Measurements from ENCODE around the gene MYO19. TPM values are rescaled to one million over a fixed set of nuclear protein-coding genes. Genes with fewer than 3 reads are reported as not detected.

The MYO19 gene
- total and polyA plus RNA-seq, 2 of the 8 experiments (the other 6 are each of a cell fraction or from before 2014, with no cell fraction given) = 126 to 163 TPM

DNA sequence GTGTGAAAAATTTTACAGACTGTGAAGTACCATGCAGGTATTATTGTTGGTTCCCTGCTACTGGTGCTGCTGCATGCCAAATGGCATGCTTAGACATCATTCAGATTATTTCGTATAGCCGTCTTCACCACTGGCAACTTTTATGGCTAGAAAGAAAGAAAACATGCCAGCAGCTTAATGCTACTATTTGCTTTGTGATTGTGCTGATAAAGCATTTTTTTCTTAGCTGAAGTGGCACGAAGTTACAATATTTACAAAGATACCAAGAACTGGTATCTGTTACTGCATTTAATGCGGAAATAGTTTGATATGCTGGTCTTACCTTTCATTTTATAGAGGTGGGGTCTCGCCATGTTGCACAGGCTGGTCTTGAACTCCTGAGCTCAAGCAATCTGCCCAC is 40.0 kb downstream of the MYO19 start:
- no peak overlapping the region for H2AFZ ChIP-seq (ENCODE audit: low read length)
- H3K4me2 ChIP-seq (ENCODE audit: insufficient read depth in 1 of 2, low read depth in 2 of 2, low read length in 2 of 2) = no peak overlapping the region
- no peak overlapping the region for H2BK12ac ChIP-seq (ENCODE audit: low read depth, low read length)
- DNase-seq (ENCODE audit: low read depth in 1 of 2, low spot score in 2 of 2) (no peak), FAIRE-seq (no peak)
- no peak overlapping the region for H3K56ac ChIP-seq (replicated peaks; ENCODE audit: insufficient read length, low read depth, low read length)
- ChIA-PET POLR2A (ENCODE audit: partially characterized antibody) (interaction anchor here (1.0 to 12.5 kb wide), 4 partner anchors 9 to 98 kb away, joined by 3 to 205 read pairs (median 8); partner anchors contain the start of gene ZNHIT3), CTCF (ENCODE audit: partially characterized antibody) (interaction anchor here (0.6 to 1.2 kb wide), 3 partner anchors 11 to 1827 kb away, joined by 3 to 5 read pairs (median 3); no protein-coding TSS in a partner anchor)
- H3K9ac ChIP-seq (replicated peaks in 1 of 4; ENCODE audit: extremely low read depth in 1 of 4, low read depth in 3 of 4, low read length in 3 of 4) = no peak overlapping the region
- H4K8ac ChIP-seq (ENCODE audit: extremely low read depth, insufficient read depth, low read length) = no peak overlapping the region
- no peak overlapping the region for H3K14ac ChIP-seq (ENCODE audit: insufficient read length)
- H3K4me1 ChIP-seq (replicated peaks in 1 of 4; ENCODE audit: control insufficient read depth in 3 of 4, insufficient read depth in 4 of 4, low read length in 3 of 4) = no peaks in the 10 kb centered on the region
- H2BK5ac ChIP-seq (ENCODE audit: low read depth, low read length) = no peak overlapping the region
- H3K79me1 ChIP-seq (ENCODE audit: low read depth, low read length) = peaks cover 4% of the 10 kb centered on the region; the same call in 1 of the 2 replicates
- H3K18ac ChIP-seq (ENCODE audit: extremely low read depth, low read length) = no peak overlapping the region
- peaks cover 25 to 68% (median 48%) of the 10 kb centered on the region in 4 experiments for H3K36me3 ChIP-seq (ENCODE audit: control insufficient read depth in 2 of 4, insufficient read depth in 4 of 4, low read length in 3 of 4)
- no peak overlapping the region for H3K4ac ChIP-seq (replicated peaks; ENCODE audit: insufficient read length, low read depth, low read length)
- H2AK5ac ChIP-seq (ENCODE audit: low read depth, low read length) = no peak overlapping the region
- 89% methylated on average over 5 of the region's 5 CpGs; no CpG with 5 or more reads in 1 of the 2 experiments for WGBS, 2 experiments (ENCODE audit: extremely low coverage in 1 of 2, insufficient coverage in 1 of 2, insufficient read length in 1 of 2, insufficient replicate concordance in 2 of 2, low coverage in 1 of 2, low lambda C conversion rate in 2 of 2, missing lambda C conversion rate in 1 of 2)
- no peak overlapping the region for H2BK20ac ChIP-seq (ENCODE audit: low read length)
- H3K9me3 ChIP-seq (ENCODE audit: insufficient read depth in 2 of 2, low read depth in 1 of 2, low read length in 1 of 2) = no peaks in the 10 kb centered on the region
- no peak overlapping the region for H3K23ac ChIP-seq (ENCODE audit: insufficient read length)
- no peaks in the 10 kb centered on the region for H3K23me2 ChIP-seq (ENCODE audit: low read depth, low read length)
- H4K5ac ChIP-seq (ENCODE audit: insufficient read length, low read depth, low read length) = no peak overlapping the region
- H3K27ac ChIP-seq (ENCODE audit: low read depth, low read length) = no peak overlapping the region
- no peak overlapping the region for H3K4me3 ChIP-seq (ENCODE audit: extremely low read depth in 1 of 4, insufficient read depth in 2 of 4, low read depth in 3 of 4, low read length in 4 of 4)
- H4K20me1 ChIP-seq (replicated peaks in 1 of 2; ENCODE audit: control insufficient read depth in 1 of 2, insufficient read depth in 2 of 2, low read length in 2 of 2) = peaks cover 6 to 9% of the 10 kb centered on the region in 2 experiments
- no peak overlapping the region for H2BK15ac ChIP-seq (ENCODE audit: low read length)
- H3K27me3 ChIP-seq (replicated peaks in 1 of 4; ENCODE audit: control insufficient read depth in 3 of 4, extremely low read depth in 1 of 4, insufficient read depth in 3 of 4, low read length in 3 of 4) = no peaks in the 10 kb centered on the region
- no peak overlapping the region for H2BK120ac ChIP-seq (replicated peaks; ENCODE audit: low read depth, low read length)
- no peak overlapping the region for H4K91ac ChIP-seq (replicated peaks; ENCODE audit: insufficient read length, low read length)
- H3K79me2 ChIP-seq (ENCODE audit: control insufficient read depth in 1 of 2, insufficient read depth in 2 of 2, low read length in 2 of 2) = peaks cover 0 to 21% of the 10 kb centered on the region in 2 experiments; a peak in 3 of 4 replicates

All from H1 (cell line).